DMS 273 (cell line): ENCODE measurements around the gene MCU.

Experiments
- DNase-seq: peaks from one replicate; lab custom pipeline; 2025; ENCODE audit not compliant: unreplicated experiment; lab: John Stamatoyannopoulos, UW

MCU gene

DNA sequence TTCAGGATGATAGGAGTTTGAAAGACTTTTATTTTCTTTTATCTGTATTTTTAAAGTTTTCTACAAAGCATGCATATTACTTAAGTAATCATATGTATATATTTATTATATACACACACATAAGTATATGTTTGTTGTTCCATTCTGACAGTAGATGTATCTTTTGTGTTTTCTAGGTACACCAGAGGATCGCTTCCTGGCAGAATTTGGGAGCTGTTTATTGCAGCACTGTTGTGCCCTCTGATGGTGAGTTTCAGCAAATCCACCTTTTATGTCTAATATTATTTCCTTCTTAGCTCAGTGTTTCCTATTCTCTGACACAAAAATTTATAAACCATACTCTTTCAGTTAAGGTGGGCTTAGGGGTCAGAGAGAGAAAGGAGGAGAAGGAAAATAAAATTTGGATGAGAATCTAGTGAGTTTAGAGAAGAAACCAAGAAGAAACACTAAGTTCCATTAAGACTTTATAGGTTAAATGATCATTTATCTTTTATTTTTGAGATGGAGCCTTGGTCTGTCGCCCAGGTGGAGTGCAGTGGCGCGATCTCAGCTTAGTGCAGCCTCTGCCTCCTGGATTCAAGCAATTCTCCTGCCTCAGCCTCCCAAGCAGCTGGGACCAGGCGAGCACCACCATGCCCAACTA is 142.4 kb downstream of the MCU start:
- peak; percentile 53 for DNase-seq

DNA sequence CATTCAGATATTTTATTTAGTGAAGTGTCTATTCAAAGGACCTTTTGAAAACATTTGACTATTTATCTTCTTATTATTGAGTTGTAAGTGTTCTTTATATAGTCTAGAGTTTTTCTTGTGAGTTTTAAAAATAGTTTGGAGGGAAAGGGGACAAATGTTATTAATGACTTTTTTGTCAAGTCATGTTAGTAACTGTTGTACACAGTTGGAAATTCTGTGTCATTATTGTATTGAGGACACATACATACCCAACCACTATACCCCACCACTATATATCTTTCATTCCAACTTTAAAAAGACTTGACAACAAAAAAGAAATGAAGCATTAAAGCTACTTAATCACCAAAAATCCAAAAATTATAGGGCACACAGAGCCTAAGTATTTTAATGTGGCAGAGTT is 148.4 kb downstream of the MCU start:
- no peak for DNase-seq

DNA sequence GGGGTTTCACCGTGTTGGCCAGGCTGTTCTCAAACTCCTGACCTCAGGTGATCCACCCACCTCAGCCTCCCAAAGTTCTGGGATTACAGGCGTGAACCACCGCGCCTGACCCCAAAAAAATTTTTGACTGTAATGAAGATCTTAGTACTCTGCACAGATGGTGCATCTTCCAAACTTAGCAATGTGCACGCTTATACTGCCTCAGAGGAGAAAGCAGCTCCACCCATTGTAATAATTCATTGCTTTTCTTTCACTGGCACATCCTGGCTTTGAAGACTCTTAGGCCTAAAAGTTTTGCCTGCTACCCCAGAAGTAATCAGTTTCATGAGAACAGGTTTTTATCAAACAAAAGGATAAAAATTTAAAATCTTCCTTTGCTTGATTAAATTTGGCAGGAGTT is 149.5 kb downstream of the MCU start:
- no peak for DNase-seq

DNA sequence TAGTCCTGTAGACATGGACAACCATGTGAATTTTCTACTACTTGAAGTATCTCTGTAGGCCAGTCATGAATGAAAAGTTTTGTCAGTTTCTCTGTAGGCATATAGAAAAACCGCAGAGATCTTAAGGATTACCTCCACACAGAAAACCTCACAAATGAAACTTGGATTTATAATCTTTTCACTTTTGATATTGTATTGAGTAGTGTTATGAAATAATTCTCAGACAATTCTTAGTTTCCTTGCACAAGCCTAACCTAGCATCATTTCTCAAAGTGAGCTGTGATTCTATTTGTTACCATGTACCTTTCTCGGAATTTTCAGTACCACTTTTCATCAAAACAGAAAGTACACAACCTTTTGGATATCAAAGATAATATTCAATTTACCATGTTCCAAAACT is 150.2 kb downstream of the MCU start:
- no peak for DNase-seq

DNA sequence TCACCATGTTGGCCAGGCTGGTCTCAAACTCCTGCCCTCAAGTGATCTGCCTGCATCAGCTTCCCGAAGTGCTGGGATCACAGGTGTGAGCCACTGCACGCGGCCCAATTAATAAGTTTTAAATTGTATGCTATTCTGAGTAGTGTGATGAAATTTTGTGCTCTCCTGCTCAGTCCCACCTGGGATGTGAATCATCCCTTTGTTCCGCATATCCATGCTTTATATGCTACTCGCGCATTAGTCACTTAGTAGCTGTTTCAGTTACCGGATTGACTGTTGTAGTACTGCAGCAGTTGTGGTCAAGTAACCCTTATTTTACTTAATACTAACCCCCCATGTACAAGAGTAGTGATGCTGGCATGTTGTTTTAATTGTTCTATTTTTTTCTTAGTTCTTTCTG is 154.3 kb downstream of the MCU start:
- DNase-seq, result no peak

DNA sequence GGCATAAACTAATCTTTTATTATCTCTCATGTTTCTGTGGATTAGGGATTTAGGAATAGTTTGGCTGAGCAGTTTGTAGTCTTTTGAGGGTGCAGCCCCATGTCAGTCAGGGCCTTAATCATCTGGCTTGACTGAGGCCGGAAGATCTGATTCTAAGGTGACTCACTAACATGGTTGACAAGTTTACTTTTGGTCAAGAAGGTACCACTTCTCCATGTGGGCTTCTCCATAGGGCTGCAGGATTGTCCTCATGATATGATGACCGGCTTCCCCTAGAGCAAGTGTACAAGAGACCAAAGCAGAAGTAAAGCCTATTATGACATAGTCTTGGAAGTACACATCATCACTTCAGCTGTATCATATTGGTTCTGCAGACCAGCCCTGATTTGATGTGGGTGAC is 155.7 kb downstream of the MCU start:
- DNase-seq, result no peak

DNA sequence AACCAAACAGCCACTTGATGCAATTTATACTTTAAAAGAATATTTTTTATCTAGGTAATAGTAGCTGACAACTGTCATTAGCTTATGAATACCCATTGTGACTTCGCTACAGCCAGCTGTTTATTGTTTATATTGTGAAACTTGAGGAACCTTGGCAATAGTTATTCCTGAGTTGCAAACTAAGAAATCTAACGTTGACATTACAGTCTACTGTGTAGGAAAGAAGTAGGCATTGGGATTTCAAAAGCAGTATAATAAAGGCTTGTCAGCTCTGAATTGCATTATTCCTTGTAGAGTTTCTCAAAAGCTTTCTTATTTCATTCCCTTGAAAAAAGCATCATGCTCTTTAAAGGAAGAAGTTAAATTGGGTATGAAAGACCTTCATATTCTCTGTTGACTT is 158.9 kb downstream of the MCU start:
- DNase-seq, result no peak

DNA sequence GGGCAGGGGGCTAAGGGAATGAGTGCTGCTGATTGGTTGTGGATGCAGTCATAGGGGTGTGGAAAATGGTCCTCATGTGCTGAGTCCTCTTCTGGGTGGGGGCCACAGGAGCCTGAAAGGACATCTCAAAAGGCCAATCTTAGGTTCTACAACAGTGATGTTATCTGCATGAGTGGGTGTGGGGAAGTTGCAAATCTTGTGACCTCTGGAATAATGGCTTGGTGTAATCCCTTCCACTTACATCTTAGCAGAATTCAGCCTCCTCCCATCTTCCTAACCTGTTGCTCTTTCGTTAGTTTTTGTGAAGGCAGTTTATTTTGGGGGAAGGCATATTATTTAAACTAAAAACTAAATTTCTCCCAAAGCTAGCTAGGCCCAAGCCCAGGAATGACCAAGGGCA is 159.6 kb downstream of the MCU start:
- no peak for DNase-seq

DNA sequence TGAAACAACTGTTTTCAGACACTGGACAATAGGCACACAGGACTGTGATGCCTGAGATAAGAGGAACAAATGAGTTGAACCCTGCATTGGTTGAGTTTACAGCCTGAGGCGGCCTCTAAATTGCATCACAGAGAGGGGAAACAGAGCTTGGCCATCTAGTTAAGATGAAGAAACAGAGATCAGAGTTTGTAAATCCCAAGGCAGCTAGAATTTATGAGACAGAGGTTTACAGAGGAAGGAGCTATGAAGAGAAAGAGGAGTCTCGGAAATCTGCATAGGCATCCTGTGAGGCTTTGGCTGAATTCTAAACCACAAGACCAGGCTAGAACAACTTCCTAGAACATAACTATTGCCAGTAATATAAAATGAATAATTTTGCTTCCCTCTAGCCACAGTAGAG is 160.6 kb downstream of the MCU start:
- DNase-seq, result no peak

DNA sequence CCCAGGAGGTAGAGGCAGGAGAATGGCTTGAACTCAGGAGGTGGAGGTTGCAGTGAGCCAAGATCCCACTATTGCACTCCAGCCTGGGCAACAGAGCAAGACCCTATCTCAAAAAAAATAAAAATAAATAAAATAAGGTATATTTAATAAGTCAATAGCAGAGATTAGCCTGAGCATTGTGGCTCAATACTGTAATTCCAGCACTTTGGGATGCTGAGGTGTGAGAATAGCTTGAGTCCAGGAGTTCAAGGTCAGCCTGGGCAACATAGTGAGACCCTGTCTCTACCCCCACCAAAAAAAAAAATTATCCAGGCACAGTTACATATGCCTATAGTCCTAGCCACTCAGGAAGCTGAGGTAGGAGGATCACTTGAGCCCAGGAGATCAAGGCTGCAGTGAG is 163.2 kb downstream of the MCU start:
- DNase-seq, result no peak

DNA sequence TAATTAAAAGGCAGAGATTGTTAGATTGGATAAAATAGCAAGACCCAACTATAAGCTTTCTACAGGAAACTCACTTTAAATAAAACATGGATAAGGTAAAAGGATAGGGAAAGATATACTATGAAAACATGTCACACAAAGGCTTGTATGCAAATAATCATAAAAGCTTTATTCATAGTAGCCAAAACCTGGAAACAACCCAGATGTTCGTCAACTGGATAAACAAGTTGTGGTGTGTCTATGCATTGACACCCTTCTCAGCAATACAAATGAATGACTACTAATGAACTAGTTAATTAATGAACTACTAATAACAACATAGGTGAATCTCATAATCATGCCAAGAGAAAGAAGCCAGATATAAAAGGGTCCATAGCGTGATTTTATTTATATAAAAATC is 163.8 kb downstream of the MCU start:
- no peak for DNase-seq

DNA sequence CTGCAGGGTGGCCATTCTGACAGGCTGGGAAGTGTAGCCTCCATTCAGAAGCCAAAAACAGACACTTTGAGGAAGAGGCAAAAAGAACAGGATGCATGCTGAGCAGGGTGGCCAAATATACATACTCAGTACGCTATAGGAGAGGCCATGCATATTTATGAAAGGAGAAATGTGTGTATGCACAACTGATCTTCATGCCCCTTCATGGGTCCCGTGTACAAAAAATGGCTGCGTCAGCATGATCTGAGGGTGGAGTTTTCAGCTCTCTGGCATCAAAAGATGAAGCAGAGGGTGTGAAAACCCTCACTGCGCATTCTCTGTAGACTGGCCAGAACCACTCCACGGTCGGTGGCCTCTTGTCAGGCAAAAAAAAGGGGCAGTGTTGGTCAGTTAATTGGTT is 166.1 kb downstream of the MCU start:
- no peak for DNase-seq

DNA sequence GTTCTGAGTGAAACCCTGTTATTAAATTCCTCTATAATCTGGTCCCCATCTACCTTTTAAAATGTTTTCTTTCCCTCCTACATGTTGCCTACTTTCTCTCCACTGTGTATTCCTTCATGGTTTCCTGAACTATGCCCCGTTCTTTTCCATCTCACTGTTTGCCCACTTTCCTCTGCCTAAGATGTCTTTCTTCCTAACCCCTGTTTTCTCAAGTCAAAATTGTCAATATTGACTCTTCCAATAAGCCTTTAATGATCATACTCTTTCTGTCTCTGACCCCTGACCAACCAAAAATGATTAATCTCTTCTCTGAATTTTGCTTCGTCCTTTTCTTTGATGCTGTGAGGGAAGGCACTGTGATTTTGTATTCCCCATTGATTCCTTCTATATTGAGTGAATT is 171.0 kb downstream of the MCU start:
- DNase-seq, result no peak

DNA sequence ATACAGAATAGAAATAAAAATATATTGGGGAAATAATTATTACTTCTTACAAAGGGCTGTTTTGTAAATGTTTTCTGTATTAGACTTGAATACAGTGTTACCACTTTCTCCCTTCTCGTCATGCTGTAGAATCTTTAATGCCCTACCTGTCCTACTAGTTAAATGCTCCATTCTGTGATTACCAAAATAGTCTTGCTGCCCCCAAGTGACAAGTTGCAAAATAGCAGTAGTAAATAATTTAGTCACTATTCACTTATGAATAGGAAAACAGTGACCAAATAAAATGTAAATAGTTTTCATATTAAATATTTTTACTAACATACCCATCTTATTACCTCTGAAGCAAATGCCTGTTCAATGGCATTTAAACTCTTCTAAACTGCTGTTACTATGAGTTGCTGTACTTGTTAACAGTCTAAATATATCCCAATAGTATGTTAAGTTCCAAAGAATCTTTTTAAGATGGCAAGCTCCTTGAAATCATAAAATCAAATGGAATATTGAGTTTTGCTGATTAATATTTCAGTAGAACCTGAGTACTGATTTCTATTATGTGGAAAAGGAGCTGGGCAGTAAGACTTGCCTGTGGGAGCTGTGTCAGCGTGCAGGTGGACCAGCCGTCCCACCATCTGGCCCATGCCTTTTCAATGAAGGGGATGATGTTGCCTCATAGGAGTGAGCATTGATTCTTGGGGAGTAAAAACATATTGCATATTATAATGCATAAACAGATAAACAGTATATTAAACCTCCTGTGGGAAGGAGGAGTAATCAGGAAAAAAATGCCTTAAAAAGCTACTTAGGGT is 183.5 kb downstream of the MCU start:
- DNase-seq, result peak; percentile 50

DNA sequence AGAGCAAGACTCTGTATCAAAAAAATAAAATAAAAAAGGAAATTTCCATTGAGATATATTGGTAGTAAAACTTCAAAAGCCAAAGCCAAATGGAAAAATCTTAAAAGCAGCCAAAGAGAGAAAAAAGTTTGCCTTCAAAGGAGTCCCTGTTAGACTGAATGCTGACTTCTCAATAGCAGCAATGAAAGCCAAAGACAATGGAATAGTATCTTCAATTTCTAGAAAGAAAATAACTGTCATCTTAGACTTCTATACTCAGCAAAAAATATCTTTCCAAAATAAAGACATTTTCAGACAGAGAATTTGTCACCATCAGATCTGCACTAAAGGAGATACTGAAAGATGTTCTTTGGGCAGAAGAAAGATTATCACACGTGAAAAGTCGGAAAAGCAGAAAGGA is 187.3 kb downstream of the MCU start:
- DNase-seq, result no peak

DNA sequence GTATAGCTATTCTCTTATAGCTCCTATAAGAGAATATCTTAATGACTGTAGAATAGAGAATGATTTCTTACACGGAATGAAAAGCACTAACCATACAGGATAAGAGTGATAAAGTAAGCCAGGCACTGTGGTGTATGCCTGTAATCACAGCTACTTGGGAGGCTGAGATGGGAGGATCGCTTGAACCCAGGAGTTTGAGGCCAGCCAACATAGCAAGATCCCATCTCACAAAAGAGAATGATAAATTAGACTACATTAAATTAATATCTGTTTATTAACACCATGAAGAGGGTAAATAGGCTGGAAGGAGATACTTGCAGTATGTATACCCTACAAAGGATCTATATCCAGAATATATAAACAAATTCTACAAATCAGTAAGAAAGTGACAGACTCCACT is 189.3 kb downstream of the MCU start:
- no peak for DNase-seq

DNA sequence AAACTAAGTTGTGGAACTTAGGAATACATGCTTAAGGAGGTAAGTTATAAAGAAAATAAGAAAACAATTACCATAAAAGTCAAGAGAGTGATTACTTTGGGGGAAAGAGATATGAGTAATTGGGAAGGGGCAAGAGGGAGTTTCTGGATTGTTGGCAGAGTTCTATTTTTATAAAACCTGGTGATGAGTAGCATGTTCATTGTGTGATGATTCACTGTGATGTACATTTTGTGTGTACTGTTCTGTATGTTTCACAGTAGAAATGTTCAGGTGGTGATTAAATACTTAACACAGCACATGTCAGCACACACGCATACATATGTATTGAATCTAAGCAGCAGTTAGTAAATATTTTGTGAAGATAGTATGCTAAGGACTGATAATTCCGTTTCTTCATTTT is 191.9 kb downstream of the MCU start:
- no peak for DNase-seq

DNA sequence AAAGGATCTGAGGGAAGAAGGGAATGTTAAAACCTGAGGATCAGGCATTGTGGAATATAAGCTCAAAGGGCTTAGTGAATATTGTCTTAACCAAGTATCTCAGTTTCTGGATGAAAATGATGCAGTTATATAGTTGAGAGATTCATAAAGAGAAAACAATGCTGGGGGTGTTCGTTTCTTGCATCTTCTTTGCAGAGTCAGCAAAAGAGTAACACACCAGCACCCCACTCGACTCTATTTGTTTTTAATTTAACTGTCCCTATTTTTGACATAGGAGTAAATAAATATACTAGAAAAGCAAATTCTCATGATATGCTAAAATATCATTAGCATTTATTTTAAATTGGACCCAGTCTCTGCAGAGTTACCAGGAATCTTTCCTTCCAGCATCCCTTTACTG is 194.0 kb downstream of the MCU start:
- no peak for DNase-seq

DNA sequence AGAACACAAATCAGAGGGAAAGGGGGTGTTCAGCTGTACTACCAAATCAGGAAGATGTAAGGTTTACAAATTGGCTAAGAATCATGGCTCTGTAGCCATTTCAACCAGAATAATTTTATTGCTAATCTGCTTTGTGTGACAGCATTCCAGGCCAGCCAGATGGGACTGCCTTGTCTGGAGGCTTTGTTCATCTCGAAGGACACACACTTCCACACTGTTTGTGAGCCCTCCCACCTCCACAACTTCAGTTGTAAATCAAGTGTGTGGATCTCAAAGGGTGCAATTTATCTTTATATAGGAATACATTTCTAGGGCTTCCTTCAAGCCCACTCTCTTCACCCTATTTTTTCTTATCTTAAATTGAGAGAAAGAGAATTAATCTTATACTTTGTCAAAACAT is 194.7 kb downstream of the MCU start:
- DNase-seq, result no peak

DNA sequence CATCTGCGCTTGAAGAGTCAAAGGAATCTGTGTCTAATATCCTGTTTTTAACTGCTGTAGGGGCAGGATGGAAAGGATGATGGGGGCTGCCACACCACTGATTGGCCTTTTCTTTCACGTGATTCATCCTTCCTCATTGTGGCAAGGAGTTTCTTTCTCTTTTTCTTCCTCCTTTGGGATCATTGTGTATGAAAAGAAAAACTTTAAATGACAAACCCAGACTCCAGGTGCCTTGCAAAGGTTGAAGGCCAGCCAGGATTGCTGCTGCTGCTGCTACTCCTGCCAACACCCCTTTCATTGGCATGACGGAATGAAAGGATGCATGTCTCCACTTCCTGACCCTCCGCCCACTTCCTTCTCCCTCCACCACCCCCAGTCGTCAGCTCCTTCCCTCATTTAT is 195.1 kb downstream of the MCU start:
- DNase-seq, result no peak

DNA sequence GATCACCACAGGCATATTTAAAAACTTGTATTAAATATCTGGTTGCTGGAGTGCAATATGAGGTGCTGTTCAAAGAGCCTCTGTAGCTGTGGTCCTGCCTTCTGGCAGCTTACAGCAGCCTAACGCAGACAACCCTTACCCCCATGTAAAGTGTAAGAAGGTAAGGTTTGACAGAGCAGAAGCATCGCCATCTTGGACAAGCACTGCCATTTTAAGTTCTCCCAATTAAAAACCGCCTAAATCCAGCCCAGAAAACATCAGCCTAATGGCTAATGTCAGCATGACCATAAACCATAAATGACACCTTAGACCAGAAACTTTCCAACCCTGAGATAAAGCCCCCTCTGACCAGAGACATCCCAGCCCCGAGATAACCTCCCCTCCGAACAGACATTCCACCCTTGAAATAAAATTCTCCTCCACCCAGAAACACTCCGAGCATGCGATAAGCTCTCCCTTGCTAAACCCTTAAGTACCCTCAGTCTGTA is 196.3 kb downstream of the MCU start:
- DNase-seq, result no peak

DNA sequence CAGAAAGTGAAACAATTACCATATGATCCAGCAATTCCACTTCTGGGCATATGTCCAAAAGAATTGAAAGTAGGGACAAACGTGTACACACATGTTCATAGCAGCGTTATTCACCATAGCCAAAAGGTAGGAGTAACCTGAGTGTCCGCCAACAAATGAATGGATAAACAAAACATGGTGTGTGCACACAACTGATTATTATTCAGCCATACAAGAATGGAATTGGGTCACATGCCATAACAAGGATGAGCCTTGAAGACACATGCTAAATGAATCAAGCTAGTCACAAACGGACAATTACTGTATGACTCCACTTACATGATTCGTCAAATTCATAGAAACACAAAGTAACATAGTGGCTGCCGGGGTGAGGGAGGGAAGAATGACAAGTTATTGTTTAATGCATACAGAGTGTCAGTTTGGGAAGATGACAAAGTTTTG is 197.5 kb downstream of the MCU start:
- peak; percentile 85 for DNase-seq

DNA sequence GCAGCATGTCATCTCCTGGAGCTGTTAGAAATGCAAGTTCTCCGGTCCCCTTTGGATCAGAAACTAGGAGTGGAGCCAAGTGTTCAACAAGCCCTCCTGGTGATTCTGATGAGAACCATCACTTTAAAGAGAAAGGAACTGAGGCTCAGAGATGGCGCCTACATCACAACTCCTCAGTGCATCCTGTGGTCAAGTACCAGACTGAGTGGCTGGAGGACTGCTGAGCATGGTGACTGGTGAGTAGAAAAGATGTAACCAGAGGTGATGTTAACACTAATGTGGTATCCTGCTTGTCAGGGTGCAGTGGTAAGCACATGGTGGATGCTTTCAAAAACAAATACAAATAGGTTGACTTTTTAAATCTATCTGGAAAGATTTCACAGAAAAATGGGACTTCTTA is 198.1 kb downstream of the MCU start:
- DNase-seq, result no peak
